Activated CD8-positive, alpha-beta T cell treated with anti-CD3 and anti-CD28 coated beads, Interleukin-2, amount 10 ng/mL, durations not matched to agents 7 days and 5 days (primary cell): Measurements from ENCODE around the gene ZP3. TPM values are rescaled to one million over a fixed set of nuclear protein-coding genes. Genes with fewer than 3 reads are reported as not detected.
A peak's percentile ranks its signal among the peaks of the same experiment; 100 is the strongest.
"Not testable (repeated sequence)": the region's sequence is repeated elsewhere in the genome, so short reads cannot be mapped to it uniquely, and the experiment has no call there.

ENCODE experiments used
- ATAC-seq: fragments of 150-1000 bp; cut with Tn5 transposase; one replicate; pipeline ENCODE4 v1.10.0; 2021; ENCODE audit warnings: moderate library complexity
- CTCF ChIA-PET: fragments of 350-600 bp; sonication (Branson Sonifier 250); formaldehyde crosslinking; loops from one replicate; lab custom pipeline; 2021; ENCODE audit warnings: antibody characterized with exemption; lab: Charles Lee
- POLR2A ChIA-PET: fragments of 350-600 bp; sonication (Branson Sonifier 250); formaldehyde crosslinking; loops from one replicate; lab custom pipeline; 2021; ENCODE audit warnings: antibody characterized with exemption; lab: Charles Lee
- DNase-seq: peaks from one replicate; pipeline ENCODE4 v3.0.0-alpha.2; 2020
- H3K27ac Mint-ChIP-seq: one replicate; pipeline ENCODE4 v1.8.0; 2021; ENCODE audit warnings: mild to moderate bottlenecking, mixed read lengths
- H3K27me3 Mint-ChIP-seq: one replicate; pipeline ENCODE4 v1.8.0; 2021; ENCODE audit warnings: low read depth, mixed read lengths
- H3K36me3 Mint-ChIP-seq: one replicate; pipeline ENCODE4 v1.8.0; 2021; ENCODE audit warnings: low read depth, mixed read lengths
- H3K4me1 Mint-ChIP-seq: one replicate; pipeline ENCODE4 v1.8.0; 2021; ENCODE audit warnings: low read depth, mixed read lengths
- H3K4me3 Mint-ChIP-seq: one replicate; pipeline ENCODE4 v1.8.0; 2021; ENCODE audit warnings: mild to moderate bottlenecking, mixed read lengths
- H3K9me3 Mint-ChIP-seq: one replicate; pipeline ENCODE4 v1.8.0; 2022; ENCODE audit warnings: mixed read lengths; ENCODE audit not compliant: insufficient read depth
- total RNA-seq, 2 experiments: library from RNA; stranded (reverse); gene quantifications; one replicate each; pipeline ENCODE4 v1.2.3, GENCODE V29; 2021

ZP3 gene
- total RNA-seq, 2 experiments from 2014 or later: 4.0 to 5.9 TPM

GRCh38 chr7:76428149-76428823 is 3.5 kb downstream of the ZP3 start:
- H3K4me1 Mint-ChIP-seq: peaks cover 7% of the 10 kb centered on the region
- no peak overlapping the region for H3K4me3 Mint-ChIP-seq
- H3K36me3 Mint-ChIP-seq: no peaks in the 10 kb centered on the region
- H3K27ac Mint-ChIP-seq: no peak overlapping the region
- H3K9me3 Mint-ChIP-seq: no peaks in the 10 kb centered on the region
- ChIA-PET CTCF (no interaction called here), POLR2A (interaction anchor here (0.7 kb wide), 1 partner anchor 9 kb away, joined by 3 read pairs; no protein-coding TSS in a partner anchor)
- ATAC-seq: no peak
- H3K27me3 Mint-ChIP-seq: no peaks in the 10 kb centered on the region
- DNase-seq: no peak

DNA sequence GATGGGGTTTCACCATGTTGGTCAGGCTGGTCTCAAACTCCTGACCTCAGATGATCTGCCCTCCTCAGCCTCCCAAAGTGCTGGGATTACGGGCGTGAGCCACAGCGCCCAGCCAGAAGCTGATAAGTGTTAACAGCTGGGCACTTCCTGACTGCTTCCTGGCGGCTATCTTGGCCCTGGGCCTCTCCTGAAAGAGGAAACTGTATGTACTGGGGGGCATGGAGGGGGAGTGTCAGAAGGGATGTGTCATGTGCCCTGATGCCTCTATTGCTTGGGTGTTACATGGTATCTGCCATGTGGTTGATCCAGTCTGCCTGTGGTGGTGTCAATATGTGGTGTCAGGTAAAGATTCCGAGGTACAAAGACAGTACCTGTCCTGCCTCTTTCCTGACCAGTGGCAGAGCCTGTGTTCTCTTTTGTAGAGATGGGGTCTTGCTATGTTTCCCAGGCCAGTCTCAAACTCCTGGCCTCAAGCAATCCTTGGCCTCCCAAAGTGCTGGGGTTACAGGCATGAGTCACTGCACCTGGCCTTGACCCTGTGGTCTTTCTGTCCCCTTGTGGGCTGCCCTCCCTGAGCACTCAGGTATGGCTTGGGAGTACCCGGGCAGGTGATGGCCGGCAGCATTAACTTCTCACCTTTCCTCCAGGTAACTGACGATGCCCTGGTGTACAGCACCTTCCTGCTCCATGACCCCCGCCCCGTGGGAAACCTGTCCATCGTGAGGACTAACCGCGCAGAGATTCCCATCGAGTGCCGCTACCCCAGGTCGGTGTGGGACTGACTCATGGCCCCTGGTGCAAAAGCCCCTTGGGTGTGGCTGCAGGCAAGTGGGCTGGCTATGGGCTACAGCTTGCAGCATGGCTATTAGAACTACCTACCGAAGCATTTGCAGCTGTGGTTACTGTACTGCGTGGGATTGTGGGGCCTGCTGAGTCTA is 4.4 kb downstream of the ZP3 start:
- POLR2A ChIA-PET: no interaction called here
- no peak for DNase-seq

DNA sequence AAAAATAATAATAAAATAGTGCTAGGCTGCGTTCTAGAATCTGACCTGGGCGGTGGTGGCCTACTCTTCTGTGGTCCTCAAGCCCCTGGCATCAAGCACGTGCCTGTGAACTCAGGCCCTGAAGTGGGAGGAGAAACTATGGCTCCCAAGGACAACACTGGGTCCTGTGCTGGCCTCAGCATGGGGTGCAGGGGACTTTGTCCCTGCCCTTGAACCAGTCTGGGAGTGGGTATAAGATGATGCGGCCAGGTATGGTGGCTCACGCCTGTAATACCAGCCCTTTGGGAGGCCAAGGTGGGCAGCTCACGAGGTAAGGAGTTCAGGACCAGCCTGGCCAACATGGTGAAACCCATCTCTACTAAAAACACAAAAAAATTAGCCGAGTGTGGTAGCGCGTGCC is 5.5 kb downstream of the ZP3 start:
- POLR2A ChIA-PET: no interaction called here
- no peak for DNase-seq
- Mint-ChIP-seq H3K9me3 (no peaks in the 10 kb centered on the region), H3K36me3 (no peaks in the 10 kb centered on the region), H3K27ac (no peak overlapping the region), H3K4me1 (peaks cover under 1% of the 10 kb centered on the region), H3K4me3 (no peak overlapping the region), H3K27me3 (no peaks in the 10 kb centered on the region)
- no peak for ATAC-seq
- CTCF ChIA-PET: no interaction called here

More for the DNA sequence above, 4.4 kb downstream of the ZP3 start:
- H3K27me3 Mint-ChIP-seq: no peaks in the 10 kb centered on the region
- ATAC-seq: no peak
- no peaks in the 10 kb centered on the region for H3K9me3 Mint-ChIP-seq
- H3K36me3 Mint-ChIP-seq: no peaks in the 10 kb centered on the region
- no peak overlapping the region for H3K27ac Mint-ChIP-seq
- no peak overlapping the region for H3K4me3 Mint-ChIP-seq
- H3K4me1 Mint-ChIP-seq: peaks cover 7% of the 10 kb centered on the region
- CTCF ChIA-PET: no interaction called here

DNA sequence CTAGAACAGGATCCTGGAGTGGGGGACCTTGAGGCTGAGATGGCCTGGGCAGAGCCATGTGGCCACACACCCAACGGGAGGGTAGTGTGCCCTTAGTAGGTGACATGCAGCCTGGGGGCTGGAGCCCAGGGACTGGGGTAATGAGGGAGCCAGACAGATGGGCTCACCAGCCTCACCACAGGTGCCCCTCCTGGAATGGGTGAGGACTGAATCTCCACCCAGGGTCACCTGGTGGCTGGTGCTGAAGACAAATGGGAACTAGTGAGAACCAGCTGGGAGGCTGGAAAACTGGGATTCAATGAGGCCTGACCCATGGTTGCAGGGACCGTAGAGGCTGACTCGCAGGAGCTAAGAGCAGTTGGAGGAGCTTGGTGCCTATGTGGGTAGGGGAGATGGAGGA is 6.1 kb downstream of the ZP3 start:
- no peak for DNase-seq
- H3K36me3 Mint-ChIP-seq: no peaks in the 10 kb centered on the region
- H3K9me3 Mint-ChIP-seq: no peaks in the 10 kb centered on the region
- no peak for ATAC-seq
- ChIA-PET POLR2A (no interaction called here), CTCF (no interaction called here)
- H3K27me3 Mint-ChIP-seq: no peaks in the 10 kb centered on the region
- no peaks in the 10 kb centered on the region for H3K4me1 Mint-ChIP-seq
- no peak overlapping the region for H3K4me3 Mint-ChIP-seq
- no peak overlapping the region for H3K27ac Mint-ChIP-seq

GRCh38 chr7:76437873-76438272 is 13.1 kb downstream of the ZP3 start:
- H3K27ac Mint-ChIP-seq, H3K9me3 Mint-ChIP-seq, POLR2A ChIA-PET, H3K4me3 Mint-ChIP-seq, H3K36me3 Mint-ChIP-seq, H3K27me3 Mint-ChIP-seq, CTCF ChIA-PET, H3K4me1 Mint-ChIP-seq: not testable (repeated sequence)
- DNase-seq (peak; percentile 77), ATAC-seq (peak; percentile 71)

GRCh38 chr7:76439120-76439888 is 14.6 kb downstream of the ZP3 start:
- H3K27me3 Mint-ChIP-seq, H3K27ac Mint-ChIP-seq, DNase-seq, ATAC-seq, H3K36me3 Mint-ChIP-seq, POLR2A ChIA-PET, H3K9me3 Mint-ChIP-seq, H3K4me3 Mint-ChIP-seq, H3K4me1 Mint-ChIP-seq, CTCF ChIA-PET: not testable (repeated sequence)

GRCh38 chr7:76440404-76440803 is 15.7 kb downstream of the ZP3 start:
- H3K9me3 Mint-ChIP-seq, DNase-seq, H3K27me3 Mint-ChIP-seq, ATAC-seq, H3K4me3 Mint-ChIP-seq, H3K27ac Mint-ChIP-seq, POLR2A ChIA-PET, H3K36me3 Mint-ChIP-seq: not testable (repeated sequence)
- CTCF ChIA-PET: interaction anchor here (0.6 kb wide), 1 partner anchor 184 kb away, joined by 4 read pairs; no protein-coding TSS in a partner anchor
- peaks cover 14% of the 10 kb centered on the region for H3K4me1 Mint-ChIP-seq

GRCh38 chr7:76441792-76442191 is 17.0 kb downstream of the ZP3 start:
- peak; percentile 50 for ATAC-seq
- not testable (repeated sequence) for DNase-seq, H3K36me3 Mint-ChIP-seq

GRCh38 chr7:76442664-76443446 is 18.1 kb downstream of the ZP3 start:
- ATAC-seq, DNase-seq, POLR2A ChIA-PET, CTCF ChIA-PET, H3K27me3 Mint-ChIP-seq, H3K4me3 Mint-ChIP-seq, H3K9me3 Mint-ChIP-seq, H3K36me3 Mint-ChIP-seq, H3K27ac Mint-ChIP-seq: not testable (repeated sequence)
- peaks cover 16% of the 10 kb centered on the region for H3K4me1 Mint-ChIP-seq

More at GRCh38 chr7:76441792-76442191, 17.0 kb downstream of the ZP3 start:
- H3K27ac Mint-ChIP-seq, POLR2A ChIA-PET, H3K9me3 Mint-ChIP-seq, H3K27me3 Mint-ChIP-seq, H3K4me3 Mint-ChIP-seq, CTCF ChIA-PET: not testable (repeated sequence)
- peaks cover 16% of the 10 kb centered on the region for H3K4me1 Mint-ChIP-seq

DNA sequence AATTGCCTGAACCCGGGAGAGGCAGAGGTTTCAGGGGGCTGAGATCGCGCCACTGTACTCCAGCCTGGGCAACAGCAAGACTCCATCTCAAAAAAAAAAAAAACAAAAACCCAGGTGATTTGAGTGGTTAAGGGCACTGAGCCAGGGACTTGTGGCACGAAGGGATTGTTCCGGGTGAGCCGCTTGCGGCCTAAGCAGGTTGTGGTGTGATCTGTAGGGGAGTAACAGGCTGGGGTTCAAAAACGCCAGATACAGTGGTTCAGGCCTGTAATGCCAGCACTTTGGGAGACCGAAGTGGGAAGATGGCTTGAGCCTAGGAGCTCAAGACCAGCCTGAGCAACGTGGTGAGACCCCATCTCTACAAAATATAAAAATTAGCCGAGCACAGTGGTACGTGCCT is 19.1 kb downstream of the ZP3 start:
- H3K36me3 Mint-ChIP-seq, POLR2A ChIA-PET, DNase-seq, CTCF ChIA-PET, H3K27me3 Mint-ChIP-seq, H3K9me3 Mint-ChIP-seq: not testable (repeated sequence)
- peak overlapping the region; percentile 40 for H3K4me3 Mint-ChIP-seq
- peak overlapping the region; percentile 70 for H3K27ac Mint-ChIP-seq
- ATAC-seq: peak; percentile 56
- peaks cover 16% of the 10 kb centered on the region for H3K4me1 Mint-ChIP-seq

DNA sequence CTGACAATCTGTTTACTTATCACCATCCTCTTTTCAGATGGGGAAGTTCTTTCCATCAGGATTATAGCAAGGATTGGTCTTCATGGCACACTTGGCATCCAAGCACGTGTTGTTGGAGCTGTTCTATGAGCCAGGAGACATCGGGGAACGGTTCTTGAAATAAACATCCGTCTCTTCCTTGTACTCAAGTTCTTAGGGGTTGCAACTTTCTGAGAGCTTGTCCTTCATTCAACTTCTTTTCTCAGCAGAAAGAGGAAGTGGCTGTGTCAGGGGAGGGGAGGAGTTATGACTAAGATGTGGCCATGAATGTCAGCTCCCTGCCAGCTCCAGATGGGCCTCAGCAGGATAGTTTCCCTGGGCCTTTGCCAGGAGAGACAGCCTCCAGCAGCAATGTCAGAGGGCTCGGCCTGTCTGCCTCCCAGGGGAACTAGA is 20.8 kb downstream of the ZP3 start:
- Mint-ChIP-seq H3K4me3 (peak overlapping the region; percentile 60), H3K27ac (peak overlapping the region; percentile 85), H3K4me1 (peaks cover 16% of the 10 kb centered on the region)
- POLR2A ChIA-PET, H3K9me3 Mint-ChIP-seq, CTCF ChIA-PET, H3K27me3 Mint-ChIP-seq, H3K36me3 Mint-ChIP-seq: not testable (repeated sequence)
- ATAC-seq: peak; percentile 84
- peak; percentile 43 for DNase-seq
